ENCODE measurements around the gene ST8SIA5.

GRCh38 chr18:46639386-46639785 is 117.5 kb downstream of the ST8SIA5 start:
- TF ChIP-seq POLR2A (IDR thresholded peaks at IDR 0.05; ENCODE audit: low read depth, low read length) (no peak), RAD21 (IDR thresholded peaks at IDR 0.05; ENCODE audit: low read length) (no peak), CTCF (conservative IDR thresholded peaks at IDR 0.05; ENCODE audit: low read depth, low read length) (no peak), NFE2L2 (IDR thresholded peaks at IDR 0.05; ENCODE audit: low read depth, low read length) (no peak), USF2 (IDR thresholded peaks at IDR 0.05; ENCODE audit: low read depth, low read length) (no peak), ELK1 (IDR thresholded peaks at IDR 0.05; ENCODE audit: borderline replicate concordance, low read depth, low read length) (no peak), FOS (IDR thresholded peaks at IDR 0.05; ENCODE audit: low read depth, low read length) (no peak), CEBPB (IDR thresholded peaks at IDR 0.05; ENCODE audit: low read depth, low read length) (no peak), SMC3 (IDR thresholded peaks at IDR 0.05; ENCODE audit: low read depth, low read length) (no peak), MAFK (IDR thresholded peaks at IDR 0.05; ENCODE audit: low read depth, low read length) (no peak), MAZ (IDR thresholded peaks at IDR 0.05; ENCODE audit: borderline replicate concordance, low read depth, low read length) (no peak)
